K562 (cell line): Measurements from ENCODE around the gene TMEM129. TPM values are rescaled to one million over a fixed set of nuclear protein-coding genes. Genes with fewer than 3 reads are reported as not detected.

Source experiments
- AFF1 ChIP-seq, 2 experiments: fragments of 450-650 bp; IDR thresholded peaks; 2 replicates each; pipeline ENCODE4 v1.6.1; 2018; ENCODE audit warnings: mild to moderate bottlenecking in 2 of 2, low read depth in 1 of 2; ENCODE audit not compliant: partially characterized antibody in 2 of 2
- BHLHE40 ChIP-seq: IDR thresholded peaks from 2 replicates; pipeline ENCODE4 v1.6.1; 2011; ENCODE audit warnings: low read length, improper control_type of control experiment
- BRD9 ChIP-seq: fragments of 450-650 bp; IDR thresholded peaks from 2 replicates; pipeline ENCODE4 v1.6.1; 2018; ENCODE audit warnings: low read depth; ENCODE audit not compliant: partially characterized antibody
- CXXC5 ChIP-seq: fragments of 250-450 bp; sonication (Bioruptor Pico); IDR thresholded peaks from 2 replicates; pipeline ENCODE4 v1.8.0; 2022; ENCODE audit warnings: inconsistent platforms, mild to moderate bottlenecking, moderate library complexity
- HDAC6 ChIP-seq: IDR thresholded peaks from 2 replicates; pipeline ENCODE4 v1.6.1; 2012; ENCODE audit warnings: low read depth, mild to moderate bottlenecking, control low read depth, inconsistent platforms, low read length, moderate library complexity
- ID3 ChIP-seq, 2 experiments: fragments of 250-450 bp in 1 of 2; fragments of 450-650 bp in 1 of 2; sonication (Bioruptor Pico) in 1 of 2; IDR thresholded peaks; 2 replicates each; pipeline versions ENCODE4 v1.6.1 to v1.8.0; 2016 to 2021; ENCODE audit warnings: mild to moderate bottlenecking in 2 of 2, moderate library complexity in 2 of 2, missing compliant biosample characterization in 1 of 2, missing genetic modification characterization in 1 of 2
- L3MBTL2 ChIP-seq: fragments of 450-650 bp; IDR thresholded peaks from 2 replicates; pipeline ENCODE4 v1.6.1; 2016; ENCODE audit warnings: mild to moderate bottlenecking, moderate library complexity
- PHF21A ChIP-seq: fragments of 450-650 bp; IDR thresholded peaks from 2 replicates; pipeline ENCODE4 v1.6.1; 2017; ENCODE audit warnings: low read depth, borderline replicate concordance
- SUPT5H ChIP-seq: fragments of 450-650 bp; IDR thresholded peaks from 2 replicates; pipeline ENCODE4 v1.6.1; 2016
- TEAD1 ChIP-seq, 2 experiments: fragments of 450-650 bp in 1 of 2; sonication (generic) in 1 of 2; formaldehyde crosslinking; IDR thresholded peaks; 2 replicates each; pipeline versions ENCODE4 v1.4.0 to v1.8.0; 2020 to 2022; ENCODE audit warnings: mild to moderate bottlenecking in 2 of 2, missing genetic modification reagents in 1 of 2
- ZEB2 ChIP-seq: fragments of 450-650 bp; IDR thresholded peaks from 2 replicates; pipeline ENCODE4 v1.6.1; 2016
- ZKSCAN1 ChIP-seq: fragments of 150-350 bp; IDR thresholded peaks from 2 replicates; pipeline ENCODE4 v1.6.1; 2016; ENCODE audit warnings: low read depth, low read length
- ZNF133 ChIP-seq: fragments of 250-450 bp; sonication (Bioruptor Pico); IDR thresholded peaks from 2 replicates; pipeline ENCODE4 v1.4.0; 2020; ENCODE audit warnings: mild to moderate bottlenecking
- ZNF239 ChIP-seq: fragments of 250-450 bp; sonication (Bioruptor Pico); IDR thresholded peaks from 2 replicates; pipeline ENCODE4 v1.4.0; 2020; ENCODE audit warnings: mild to moderate bottlenecking
- ZNF512 ChIP-seq: IDR thresholded peaks from 2 replicates; pipeline ENCODE4 v1.6.1; 2016; ENCODE audit warnings: missing genetic modification characterization, missing compliant biosample characterization
- ZNF609 ChIP-seq: sonication (generic); formaldehyde crosslinking; IDR thresholded peaks from 2 replicates; pipeline ENCODE4 v1.8.1; 2023; ENCODE audit warnings: missing genetic modification reagents, mild to moderate bottlenecking, borderline replicate concordance
- polyA plus RNA-seq, 8 experiments: library from polyadenylated mRNA; depleted of rRNA in 4 of 8; stranded (reverse) in 5 of 8; unstranded in 3 of 8; fragments of >200 nt; fragmentation: Nextera tagmentation in 2 of 8; fragmentation: Illumina TruSeq in 1 of 8; extraction: Ambion mirVana in 2 of 8; extraction: Trizol in 1 of 8; gene quantifications; 2 replicates each; pipeline versions ENCODE4 v1.2.1 to v1.2.3, GENCODE V29; 2011 to 2014; ENCODE audit warnings: inconsistent platforms in 1 of 8, missing spikeins in 1 of 8
- total RNA-seq, 7 experiments: library from RNA; depleted of rRNA in 6 of 7; stranded (reverse); fragments of >200 nt in 6 of 7; fragmentation: Illumina TruSeq in 2 of 7; extraction: Trizol in 2 of 7; gene quantifications; 2 replicates each; pipeline versions ENCODE4 v1.2.1 to v1.2.3, GENCODE V29; 2011 to 2021; ENCODE audit warnings: low replicate concordance in 1 of 7

Gene TMEM129
- total and polyA plus RNA-seq, 9 of the 15 experiments (the other 6 are each of a cell fraction or from before 2014, with no cell fraction given): 0.34 to 47.2 (median 18.8) TPM

- TF ChIP-seq CXXC5 (CRISPR knock-in tag) (peak; percentile 59), ZNF133 (no peak), ZNF239 (CRISPR knock-in tag) (no peak), ID3 (CRISPR knock-in tag; IDR thresholded peaks at IDR 0.05) (no peak), ID3 (tag; IDR thresholded peaks at IDR 0.05) (0 out of 2 replicates have a peak, but pooled peaks have one; percentile 69), TEAD1 (CRISPR knock-in tag; IDR thresholded peaks at IDR 0.05) (peak in 1 of 2 experiments; percentile 21; a peak in 1 of 4 replicates), ZNF609 (CRISPR knock-in tag) (peak; percentile 47; the same call in 1 of the 2 replicates), SUPT5H (peak; percentile 52), ZKSCAN1 (no peak), PHF21A (no peak), ZNF512 (tag) (no peak), BRD9 (no peak), BHLHE40 (peak; percentile 59; the same call in 1 of the 2 replicates), ZEB2 (no peak), AFF1 (IDR thresholded peaks at IDR 0.05; ENCODE audit: low read depth in 1 of 2, partially characterized antibody in 2 of 2) (no peak), L3MBTL2 (peak; percentile 87), HDAC6 (no peak)
These were observed 750 bp downstream of the TMEM129 start (continued) for GRCh38 chr4:1720163-1720983.
